Choroid plexus epithelial cell (primary cell): ENCODE data around the gene TTC39B.

ENCODE experiments used
- DNase-seq: peaks from one replicate; pipeline ENCODE4 v3.0.0-alpha.2; 2010; ENCODE audit warnings: low read depth
- H3K4me3 ChIP-seq: 2 replicates; pipeline ENCODE4 v1.5.1; 2011; ENCODE audit warnings: low read depth, mild to moderate bottlenecking, control low read depth, low read length, moderate library complexity
- CTCF ChIP-seq: conservative IDR thresholded peaks from 2 replicates; pipeline ENCODE4 v1.5.1; 2011; ENCODE audit warnings: low read depth, mild to moderate bottlenecking, control low read depth, inconsistent platforms, low read length, moderate library complexity

The TTC39B gene

DNA sequence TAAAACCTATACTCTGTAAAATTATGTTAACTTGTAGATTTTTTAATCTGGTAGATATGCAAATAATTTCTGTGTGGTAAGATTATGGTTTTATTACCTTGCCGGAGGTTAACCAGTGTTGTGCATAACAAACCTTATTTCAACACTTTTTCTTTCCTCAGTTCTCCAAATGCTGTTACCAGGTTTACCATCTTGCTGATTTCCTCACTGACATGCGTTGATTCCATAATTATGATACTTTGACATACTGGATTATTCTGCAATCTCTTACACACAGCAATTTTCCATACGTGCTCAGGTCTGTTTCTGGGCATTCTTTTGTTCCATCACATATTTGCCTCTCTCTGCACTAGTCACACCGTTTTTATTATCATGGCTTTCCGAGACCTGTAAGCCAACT lies 77.6 kb downstream of the TTC39B start:
- TF ChIP-seq CTCF: no peak
- no peak for DNase-seq
- H3K4me3 ChIP-seq: no peak overlapping the region

DNA sequence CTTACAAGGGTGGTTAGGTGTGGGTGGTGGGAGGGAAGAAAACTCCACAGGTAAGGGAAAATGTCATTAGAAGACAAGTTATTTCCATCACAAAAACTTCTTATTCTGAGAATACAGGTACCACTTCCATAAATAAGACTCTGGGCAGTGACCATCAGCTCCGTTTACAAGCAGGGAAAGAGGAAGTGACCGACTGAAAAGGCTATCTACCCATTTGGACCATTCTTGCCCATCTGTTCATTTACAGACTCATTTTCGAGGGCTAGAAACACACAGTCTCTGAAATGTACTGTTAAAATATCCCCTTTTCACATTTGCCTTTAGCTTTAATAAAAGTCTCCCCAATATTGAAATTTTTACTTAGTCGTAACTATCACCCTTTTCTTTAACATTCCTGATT lies 79.5 kb downstream of the TTC39B start:
- H3K4me3 ChIP-seq: no peak overlapping the region
- no peak for DNase-seq
- no peak for TF ChIP-seq CTCF

GRCh38 chr9:15225564-15226126 lies 81.4 kb downstream of the TTC39B start:
- H3K4me3 ChIP-seq: no peak overlapping the region
- no peak for DNase-seq
- no peak for TF ChIP-seq CTCF

GRCh38 chr9:15222313-15222712 lies 84.7 kb downstream of the TTC39B start:
- TF ChIP-seq CTCF: no peak
- no peak for DNase-seq
- H3K4me3 ChIP-seq: no peak overlapping the region

- no peak for DNase-seq
- TF ChIP-seq CTCF: no peak
- no peak overlapping the region for H3K4me3 ChIP-seq
These were observed 85.3 kb downstream of the TTC39B start for GRCh38 chr9:15221746-15222145.

GRCh38 chr9:15220658-15221318 lies 86.2 kb downstream of the TTC39B start:
- no peak for TF ChIP-seq CTCF
- no peak overlapping the region for H3K4me3 ChIP-seq
- DNase-seq: no peak

DNA sequence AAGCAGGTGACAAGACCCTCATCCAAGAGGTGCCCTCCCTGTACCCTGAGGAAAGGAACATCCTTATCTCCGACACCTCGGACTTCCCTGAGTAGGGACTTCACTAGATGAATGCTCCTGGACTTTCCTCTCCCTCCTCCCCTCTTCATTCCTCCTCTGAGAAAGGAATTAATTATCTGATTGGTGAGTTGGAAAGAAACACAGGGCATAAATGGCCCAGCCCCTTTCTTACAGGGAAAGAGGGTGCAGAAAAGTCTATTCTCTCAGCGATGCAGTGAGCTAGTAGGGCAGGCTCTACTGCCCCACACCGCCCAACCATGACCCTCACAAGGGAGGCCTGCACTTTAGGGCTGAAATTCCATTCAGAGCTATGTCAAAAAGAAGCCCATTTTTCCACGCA lies 87.5 kb downstream of the TTC39B start:
- DNase-seq: no peak
- TF ChIP-seq CTCF: no peak
- no peak overlapping the region for H3K4me3 ChIP-seq
